IMR-90 (cell line): ENCODE data around the gene CHD6. TPM values are rescaled to one million over a fixed set of nuclear protein-coding genes. Genes with fewer than 3 reads are reported as not detected.

Experiments used
- ATAC-seq: fragments of 200-7000 bp; cut with Tn5 transposase; 2 replicates; pipeline ENCODE4 v1.9.1; 2020; ENCODE audit warnings: low read depth, mild to moderate bottlenecking, moderate library complexity
- BruUV-seq: library from RNA; stranded (reverse); fragments of 400-500 nt; replicated peaks from 2 replicates; lab custom pipeline; 2021; lab: Mats Ljungman, UMichigan
- CTCF ChIA-PET: fragments of 300-600 bp; formaldehyde crosslinking; extraction: SDS; loops from one replicate; lab custom pipeline; 2021; ENCODE audit warnings: antibody characterized with exemption; lab: Yijun Ruan, JAX
- POLR2A ChIA-PET: fragments of 300-600 bp; sonication (Branson Sonifier 250); formaldehyde crosslinking; loops from one replicate; lab custom pipeline; 2022; ENCODE audit warnings: antibody characterized with exemption; ENCODE audit not compliant: unreplicated experiment; lab: Charles Lee
- DNase-seq: peaks from one replicate; pipeline ENCODE4 v3.0.0; 2013
- H2AFZ ChIP-seq: replicated peaks from 2 replicates; pipeline ENCODE3; 2013; ENCODE audit warnings: low read length, mild to moderate bottlenecking; ENCODE audit not compliant: poor library complexity
- H2AK5ac ChIP-seq: 2 replicates; pipeline ENCODE4 v1.6.1; 2013; ENCODE audit warnings: low read depth, low read length, inconsistent platforms
- H2AK9ac ChIP-seq: replicated peaks from 2 replicates; pipeline ENCODE3; 2013; ENCODE audit warnings: mild to moderate bottlenecking, low read depth, low read length, moderate library complexity; ENCODE audit not compliant: poor library complexity
- H2BK120ac ChIP-seq: 2 replicates; pipeline ENCODE4 v1.6.1; 2013; ENCODE audit warnings: low read depth, low read length, inconsistent platforms
- H2BK15ac ChIP-seq: 3 replicates; pipeline ENCODE4 v1.6.1; 2013; ENCODE audit warnings: low read depth, low read length, inconsistent platforms
- H2BK20ac ChIP-seq: 2 replicates; pipeline ENCODE4 v1.6.1; 2013; ENCODE audit warnings: low read depth, mild to moderate bottlenecking, inconsistent platforms, low read length, moderate library complexity
- H2BK5ac ChIP-seq: 2 replicates; pipeline ENCODE4 v1.6.1; 2013; ENCODE audit warnings: mild to moderate bottlenecking, low read depth, low read length, inconsistent platforms; ENCODE audit not compliant: poor library complexity, severe bottlenecking
- H3K14ac ChIP-seq: replicated peaks from 2 replicates; pipeline ENCODE4 v1.6.1; 2013; ENCODE audit warnings: low read depth, low read length, inconsistent platforms
- H3K18ac ChIP-seq: 2 replicates; pipeline ENCODE4 v1.6.1; 2013; ENCODE audit warnings: low read depth, low read length, control low read depth
- H3K23ac ChIP-seq: 2 replicates; pipeline ENCODE4 v1.6.1; 2013; ENCODE audit warnings: low read depth, low read length, inconsistent platforms
- H3K27ac ChIP-seq: 2 replicates; pipeline ENCODE4 v1.5.1; 2013; ENCODE audit warnings: mild to moderate bottlenecking, control low read depth, low read length; ENCODE audit not compliant: insufficient read depth
- H3K27me3 ChIP-seq: 2 replicates; pipeline ENCODE4 v1.6.1; 2013; ENCODE audit warnings: low read length; ENCODE audit not compliant: control insufficient read depth, insufficient read depth
- H3K36me3 ChIP-seq: 2 replicates; pipeline ENCODE4 v1.6.1; 2013; ENCODE audit warnings: low read length, mixed read lengths; ENCODE audit not compliant: control insufficient read depth, insufficient read depth
- H3K4ac ChIP-seq: 2 replicates; pipeline ENCODE4 v1.6.1; 2013; ENCODE audit warnings: low read depth, low read length, inconsistent platforms
- H3K4me1 ChIP-seq: 2 replicates; pipeline ENCODE4 v1.6.1; 2013; ENCODE audit warnings: low read length, mixed read lengths; ENCODE audit not compliant: control insufficient read depth, insufficient read depth
- H3K4me2 ChIP-seq: 2 replicates; pipeline ENCODE4 v1.6.1; 2013; ENCODE audit warnings: low read depth, mild to moderate bottlenecking, control low read depth, low read length, moderate library complexity
- H3K4me3 ChIP-seq: 2 replicates; pipeline ENCODE4 v1.5.1; 2013; ENCODE audit warnings: low read depth, mild to moderate bottlenecking, control low read depth, low read length, moderate library complexity; ENCODE audit not compliant: insufficient read depth
- H3K56ac ChIP-seq: 2 replicates; pipeline ENCODE4 v1.6.1; 2013; ENCODE audit warnings: low read length, inconsistent platforms; ENCODE audit not compliant: insufficient read depth; ENCODE audit errors: extremely low read depth
- H3K79me1 ChIP-seq, 2 experiments: 2 replicates each; pipeline ENCODE4 v1.6.1; 2013; ENCODE audit warnings: low read length in 2 of 2, inconsistent platforms in 1 of 2, low read depth in 1 of 2
- H3K9ac ChIP-seq: 2 replicates; pipeline ENCODE4 v1.6.1; 2013; ENCODE audit warnings: low read depth, low read length, control low read depth
- H3K9me1 ChIP-seq: 2 replicates; pipeline ENCODE4 v1.6.1; 2013; ENCODE audit warnings: low read length, inconsistent platforms; ENCODE audit not compliant: insufficient read depth
- H3K9me3 ChIP-seq: 2 replicates; pipeline ENCODE4 v1.6.1; 2013; ENCODE audit warnings: low read length; ENCODE audit not compliant: control insufficient read depth, insufficient read depth
- H4K20me1 ChIP-seq: 2 replicates; pipeline ENCODE4 v1.6.1; 2013; ENCODE audit warnings: low read length, inconsistent platforms; ENCODE audit not compliant: insufficient read depth
- H4K5ac ChIP-seq: 2 replicates; pipeline ENCODE4 v1.6.1; 2013; ENCODE audit warnings: mild to moderate bottlenecking, low read depth, low read length, control low read depth
- H4K8ac ChIP-seq, 2 experiments: 2 replicates each; pipeline ENCODE4 v1.6.1; 2013; ENCODE audit warnings: low read depth in 2 of 2, low read length in 2 of 2, control low read depth in 1 of 2, inconsistent platforms in 1 of 2
- H4K91ac ChIP-seq: 2 replicates; pipeline ENCODE4 v1.6.1; 2013; ENCODE audit warnings: low read depth, low read length, inconsistent platforms; ENCODE audit not compliant: insufficient read depth
- BHLHE40 ChIP-seq: fragments of 150-350 bp; IDR thresholded peaks from 2 replicates; pipeline ENCODE4 v1.6.1; 2016; ENCODE audit warnings: mild to moderate bottlenecking, low read depth, low read length
- CEBPB ChIP-seq: IDR thresholded peaks from 2 replicates; pipeline ENCODE4 v1.6.1; 2012; ENCODE audit warnings: low read depth, low read length, improper control_type of control experiment
- CTCF ChIP-seq: conservative IDR thresholded peaks from 2 replicates; pipeline ENCODE4 v1.5.1; 2012; ENCODE audit warnings: mild to moderate bottlenecking, low read depth, low read length, improper control_type of control experiment
- ELK1 ChIP-seq: fragments of 150-350 bp; IDR thresholded peaks from 2 replicates; pipeline ENCODE4 v1.6.1; 2016; ENCODE audit warnings: low read depth, mild to moderate bottlenecking, low read length, moderate library complexity, borderline replicate concordance
- MAFK ChIP-seq: IDR thresholded peaks from 2 replicates; pipeline ENCODE4 v1.6.1; 2012; ENCODE audit warnings: low read depth, low read length, improper control_type of control experiment
- MAZ ChIP-seq: IDR thresholded peaks from 2 replicates; pipeline ENCODE4 v1.6.1; 2012; ENCODE audit warnings: low read depth, mild to moderate bottlenecking, low read length, improper control_type of control experiment, moderate library complexity, borderline replicate concordance
- MXI1 ChIP-seq: IDR thresholded peaks from 2 replicates; pipeline ENCODE4 v1.6.1; 2012; ENCODE audit warnings: low read depth, mild to moderate bottlenecking, low read length, moderate library complexity, borderline replicate concordance
- NFE2L2 ChIP-seq: fragments of 150-350 bp; IDR thresholded peaks from 2 replicates; pipeline ENCODE4 v1.6.1; 2016; ENCODE audit warnings: low read depth, mild to moderate bottlenecking, low read length
- POLR2A ChIP-seq: IDR thresholded peaks from 2 replicates; pipeline ENCODE4 v1.6.1; 2012; ENCODE audit warnings: mild to moderate bottlenecking, low read depth, low read length
- RFX5 ChIP-seq: IDR thresholded peaks from 2 replicates; pipeline ENCODE4 v1.8.0; 2012; ENCODE audit warnings: low read depth, mild to moderate bottlenecking, low read length, moderate library complexity
- SMC3 ChIP-seq: fragments of 150-350 bp; IDR thresholded peaks from 2 replicates; pipeline ENCODE4 v1.6.1; 2016; ENCODE audit warnings: low read depth, mild to moderate bottlenecking, antibody characterized with exemption, low read length, moderate library complexity
- WGBS, 2 experiments: methylation state at CpG; one replicate each; pipeline versions ENCODE4 v1.1.5 to v1.1.7; 2013; ENCODE audit warnings: missing lambda C conversion rate in 2 of 2; ENCODE audit not compliant: insufficient read length in 1 of 2; ENCODE audit errors: extremely low coverage in 2 of 2; 5-methylcytosine and 5-hydroxymethylcytosine counted together
- dilution Hi-C: fragments of 300-500 bp; cut with HindIII; formaldehyde crosslinking; loops from one replicate; pipeline ENCODE4 v1.14.3; 2018; ENCODE audit warnings: low sequenced_read_pairs; ENCODE audit not compliant: unreplicated experiment
- in situ Hi-C: fragments of 300-500 bp; cut with MboI; formaldehyde crosslinking; loops from 3 replicates; pipeline ENCODE4 v1.14.3; 2019; ENCODE audit warnings: low sequenced_read_pairs, inconsistent platforms, mixed read lengths
- intact Hi-C: fragments of 100-400 bp; cut with micrococcal nuclease; formaldehyde crosslinking; loops from 2 replicates; pipeline ENCODE4 v1.10.0; 2022
- polyA plus RNA-seq, 3 experiments: library from polyadenylated mRNA; depleted of rRNA; stranded (reverse); fragments of >200 nt; gene quantifications; 2 replicates each; pipeline ENCODE4 v1.2.3, GENCODE V29; 2012; ENCODE audit warnings: low replicate concordance in 1 of 3
- total RNA-seq: library from RNA; depleted of rRNA; stranded (reverse); fragments of >200 nt; gene quantifications from 2 replicates; pipeline ENCODE4 v1.2.3, GENCODE V29; 2012

The CHD6 gene
- total and polyA plus RNA-seq, 2 of the 4 experiments (the other 2 are of a cell fraction), result 8.8 to 26.7 TPM

GRCh38 chr20:41379551-41379950 lies 238.6 kb downstream of the CHD6 start (continued):
- TF ChIP-seq CTCF, result no peak
- TF ChIP-seq RFX5, result no peak

- H2BK120ac ChIP-seq, result no peak overlapping the region
- dilution Hi-C loops, result no loop called here
Measured at GRCh38 chr20:41377275-41377674, 240.9 kb downstream of the CHD6 start.

More at GRCh38 chr20:41377275-41377674, 240.9 kb downstream of the CHD6 start:
- Histone ChIP-seq H3K18ac (no peak overlapping the region), H2AFZ (no peak overlapping the region), H3K23ac (no peak overlapping the region), H4K8ac (no peak overlapping the region), H4K20me1 (no peaks in the 10 kb centered on the region), H3K4me2 (no peak overlapping the region), H2BK20ac (no peak overlapping the region), H2AK5ac (no peak overlapping the region), H3K4ac (no peak overlapping the region), H3K9ac (no peak overlapping the region), H3K27me3 (peaks cover 47% of the 10 kb centered on the region), H2AK9ac (no peak overlapping the region), H3K4me1 (no peaks in the 10 kb centered on the region), H3K9me3 (no peaks in the 10 kb centered on the region), H4K91ac (no peak overlapping the region), H3K36me3 (no peaks in the 10 kb centered on the region), H3K79me1 (no peaks in the 10 kb centered on the region), H3K14ac (no peak overlapping the region), H4K5ac (no peak overlapping the region), H3K4me3 (no peak overlapping the region), H2BK5ac (no peak overlapping the region), H3K9me1 (no peaks in the 10 kb centered on the region), H3K56ac (no peak overlapping the region), H3K27ac (no peak overlapping the region), H2BK15ac (no peak overlapping the region)
- ATAC-seq (no peak), DNase-seq (no peak)
- 44% methylated on average over 3 of the region's 6 CpGs; no CpG with 5 or more reads in 1 of the 2 experiments for WGBS, 2 experiments
- no TSS peak for BruUV-seq
- ChIA-PET CTCF (no interaction called here), POLR2A (no interaction called here)
- in situ Hi-C loops, result no loop called here
- intact Hi-C loops, result no loop called here
- TF ChIP-seq ELK1 (no peak), CTCF (no peak), SMC3 (no peak), POLR2A (no peak), BHLHE40 (no peak), MAZ (no peak), CEBPB (no peak), NFE2L2 (no peak), MAFK (no peak), MXI1 (no peak)
